Neural progenitor cell (in vitro differentiated cells): Measurements from ENCODE around the gene PCSK4.

ENCODE experiments used
- CTCF ChIP-seq: fragments of 200-600 bp; sonication (generic); IDR thresholded peaks from 2 replicates; pipeline ENCODE4 v1.5.1; 2017; ENCODE audit warnings: antibody characterized with exemption, mild to moderate bottlenecking
- EZH2phosphoT487 ChIP-seq: fragments of 200-600 bp; sonication (generic); IDR thresholded peaks from 2 replicates; pipeline ENCODE4 v1.6.1; 2017; ENCODE audit warnings: antibody characterized with exemption

GRCh38 chr19:1474011-1474764 lies 16.0 kb downstream of the PCSK4 start:
- TF ChIP-seq CTCF: no peak
- TF ChIP-seq EZH2phosphoT487: no peak
